GM12892 (cell line): Measurements from ENCODE around the gene HBG2.

Source experiments
- POLR2A ChIP-seq: IDR thresholded peaks from 2 replicates; pipeline ENCODE4 v1.6.1; 2011; ENCODE audit warnings: low read depth, low read length, control low read depth
- POLR2AphosphoS5 ChIP-seq: IDR thresholded peaks from 2 replicates; pipeline ENCODE4 v1.6.1; 2011; ENCODE audit warnings: low read depth, low read length, control low read depth
- TAF1 ChIP-seq: IDR thresholded peaks from 2 replicates; pipeline ENCODE4 v1.6.1; 2011; ENCODE audit warnings: low read depth, mild to moderate bottlenecking, control low read depth, low read length, borderline replicate concordance

- no peak for TF ChIP-seq POLR2A
- no peak for TF ChIP-seq TAF1
- TF ChIP-seq POLR2AphosphoS5: no peak
These were observed 22.1 kb upstream of the HBG2 start for GRCh38 chr11:5276697-5277096.
